Measurements from ENCODE around the gene ERI3. TPM values are rescaled to one million over a fixed set of nuclear protein-coding genes. Genes with fewer than 3 reads are reported as not detected.

The ERI3 gene
- total RNA-seq, 3 donors from 2014 or later: 35.6 to 42.1 (median 36.4) TPM

- Histone ChIP-seq H3K36me3 (ENCODE audit: low read depth) (no peaks in the 10 kb centered on the region), H3K4me3 (no peak overlapping the region), H3K4me1 (ENCODE audit: low read depth) (no peaks in the 10 kb centered on the region), H3K9me3 (no peaks in the 10 kb centered on the region)
- ATAC-seq (no peak), DNase-seq (no peak)
- TF ChIP-seq CTCF (IDR thresholded peaks at IDR 0.05): no peak
- intact Hi-C loops (cut with DNase I, micrococcal nuclease): no loop called here
Measured at GRCh38 chr1:44336668-44337067, 18.4 kb downstream of the ERI3 start.

DNA sequence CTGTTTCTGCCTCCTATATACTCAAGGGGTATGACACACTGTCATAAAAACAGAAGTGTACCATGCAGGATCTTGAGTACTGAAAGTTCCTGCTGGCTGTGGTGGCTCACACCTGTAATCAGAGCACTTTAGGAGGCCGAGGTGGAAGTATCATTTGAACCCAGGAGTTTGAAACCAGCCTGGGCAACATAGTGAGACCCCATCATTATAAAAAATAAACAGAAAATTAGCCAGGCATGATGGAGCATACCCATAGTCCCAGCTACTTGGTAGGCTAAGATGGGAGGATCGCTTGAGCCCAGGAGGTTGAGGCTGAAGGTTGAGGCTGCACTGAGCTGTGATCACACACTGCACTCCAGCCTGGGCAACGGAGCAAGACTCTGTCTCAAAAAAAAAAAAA, 20.1 kb downstream of the ERI3 start:
- TF ChIP-seq CTCF (IDR thresholded peaks at IDR 0.05): no peak
- Histone ChIP-seq H3K36me3 (ENCODE audit: low read depth) (no peaks in the 10 kb centered on the region), H3K4me1 (ENCODE audit: low read depth) (no peaks in the 10 kb centered on the region), H3K9me3 (no peaks in the 10 kb centered on the region), H3K4me3 (no peak overlapping the region)
- DNase-seq (no peak), ATAC-seq (no peak)
- intact Hi-C loops (cut with DNase I, micrococcal nuclease): no loop called here

GRCh38 chr1:44333376-44333775, 21.7 kb downstream of the ERI3 start:
- Histone ChIP-seq H3K4me3 (no peak overlapping the region), H3K4me1 (ENCODE audit: low read depth) (no peaks in the 10 kb centered on the region), H3K9me3 (no peaks in the 10 kb centered on the region), H3K36me3 (ENCODE audit: low read depth) (no peaks in the 10 kb centered on the region)
- no peak for ATAC-seq
- intact Hi-C loops (cut with DNase I, micrococcal nuclease): no loop called here
- no peak for DNase-seq
- TF ChIP-seq CTCF (IDR thresholded peaks at IDR 0.05): no peak

DNA sequence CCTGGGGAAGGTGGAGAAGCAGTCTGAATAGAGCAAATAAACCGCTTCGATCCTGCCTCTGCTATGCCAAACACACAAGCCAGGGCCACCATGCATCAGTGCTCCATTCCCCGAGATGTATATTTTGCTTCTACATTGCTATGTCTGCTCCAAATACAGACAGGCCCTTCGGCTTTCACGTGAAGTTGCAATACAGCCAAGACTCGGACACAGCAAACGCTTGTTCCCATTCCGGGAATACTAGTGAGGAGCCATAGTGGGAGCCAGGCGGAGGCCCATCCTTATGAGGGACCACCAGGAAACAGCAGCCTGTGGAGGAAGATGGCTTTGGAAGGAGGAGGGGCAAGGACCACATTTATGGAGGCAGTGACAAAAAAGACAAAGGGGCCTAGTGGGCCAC, 22.6 kb downstream of the ERI3 start:
- DNase-seq (no peak), ATAC-seq (no peak)
- no peaks in the 10 kb centered on the region for H3K9me3 ChIP-seq
- H3K4me3 ChIP-seq: no peak overlapping the region
- H3K4me1 ChIP-seq (ENCODE audit: low read depth): no peaks in the 10 kb centered on the region
- H3K36me3 ChIP-seq (ENCODE audit: low read depth): no peaks in the 10 kb centered on the region
- no peak for TF ChIP-seq CTCF (IDR thresholded peaks at IDR 0.05)
- intact Hi-C loops (cut with DNase I, micrococcal nuclease): no loop called here

GRCh38 chr1:44330935-44331334, 24.1 kb downstream of the ERI3 start:
- intact Hi-C loops (cut with DNase I, micrococcal nuclease): no loop called here
- no peak for TF ChIP-seq CTCF (IDR thresholded peaks at IDR 0.05)

More at GRCh38 chr1:44330935-44331334, 24.1 kb downstream of the ERI3 start:
- no peak for ATAC-seq
- H3K36me3 ChIP-seq (ENCODE audit: low read depth): no peaks in the 10 kb centered on the region
- no peak for DNase-seq
- no peak overlapping the region for H3K4me3 ChIP-seq
- no peaks in the 10 kb centered on the region for H3K4me1 ChIP-seq (ENCODE audit: low read depth)
- H3K9me3 ChIP-seq: no peaks in the 10 kb centered on the region

All from mucosa of descending colon (tissue), 3 donors.